ENCODE measurements around the gene PRKCD.

PRKCD gene

GRCh38 chr3:53238886-53239285 lies 77.9 kb downstream of the PRKCD start:
- no peak overlapping the region for H3K4me3 ChIP-seq (ENCODE audit: low read depth, low read length)
- DNase-seq (ENCODE audit: low read depth, low spot score), result no peak
- POLR2A ChIA-PET, result no interaction called here
- TF ChIP-seq, protein P1, sequence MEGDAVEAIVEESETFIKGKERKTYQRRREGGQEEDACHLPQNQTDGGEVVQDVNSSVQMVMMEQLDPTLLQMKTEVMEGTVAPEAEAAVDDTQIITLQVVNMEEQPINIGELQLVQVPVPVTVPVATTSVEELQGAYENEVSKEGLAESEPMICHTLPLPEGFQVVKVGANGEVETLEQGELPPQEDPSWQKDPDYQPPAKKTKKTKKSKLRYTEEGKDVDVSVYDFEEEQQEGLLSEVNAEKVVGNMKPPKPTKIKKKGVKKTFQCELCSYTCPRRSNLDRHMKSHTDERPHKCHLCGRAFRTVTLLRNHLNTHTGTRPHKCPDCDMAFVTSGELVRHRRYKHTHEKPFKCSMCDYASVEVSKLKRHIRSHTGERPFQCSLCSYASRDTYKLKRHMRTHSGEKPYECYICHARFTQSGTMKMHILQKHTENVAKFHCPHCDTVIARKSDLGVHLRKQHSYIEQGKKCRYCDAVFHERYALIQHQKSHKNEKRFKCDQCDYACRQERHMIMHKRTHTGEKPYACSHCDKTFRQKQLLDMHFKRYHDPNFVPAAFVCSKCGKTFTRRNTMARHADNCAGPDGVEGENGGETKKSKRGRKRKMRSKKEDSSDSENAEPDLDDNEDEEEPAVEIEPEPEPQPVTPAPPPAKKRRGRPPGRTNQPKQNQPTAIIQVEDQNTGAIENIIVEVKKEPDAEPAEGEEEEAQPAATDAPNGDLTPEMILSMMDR (IDR thresholded peaks at IDR 0.05; ENCODE audit: insufficient read depth, low read length, missing control alignments), result no peak
- CTCF ChIA-PET, result interaction anchor here (11.4 kb wide), 1 partner anchor 18 kb away, joined by 141 read pairs; no protein-coding TSS in a partner anchor

DNA sequence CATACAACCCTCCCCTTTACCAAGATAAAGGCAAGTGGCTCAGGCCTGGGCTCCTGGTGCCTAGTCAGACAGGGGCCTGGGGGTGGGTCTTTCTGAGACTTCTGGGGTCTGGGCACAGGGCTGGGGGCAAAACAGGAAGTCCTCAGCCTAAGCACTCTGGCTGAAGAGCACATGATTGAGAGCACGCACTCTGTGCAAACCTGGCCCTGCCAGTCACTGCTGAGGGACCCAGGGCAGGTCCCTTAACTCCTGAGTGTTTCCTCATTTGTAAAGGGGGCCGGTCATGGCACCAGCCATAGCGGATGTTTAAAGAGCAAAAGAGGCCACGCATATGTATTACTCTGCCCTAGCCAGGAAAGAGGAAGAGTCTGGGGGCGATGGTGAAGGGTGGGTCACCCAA lies 78.8 kb downstream of the PRKCD start:
- CTCF ChIA-PET, result interaction anchor here (0.7 to 0.8 kb wide), 2 partner anchors 15 to 20 kb away, joined by 3 to 4 read pairs; no protein-coding TSS in a partner anchor
- H3K4me3 ChIP-seq (ENCODE audit: low read depth, low read length), result no peak overlapping the region
- POLR2A ChIA-PET, result no interaction called here
- TF ChIP-seq, protein P1 (IDR thresholded peaks at IDR 0.05; ENCODE audit: insufficient read depth, low read length, missing control alignments), result no peak
- no peak for DNase-seq (ENCODE audit: low read depth, low spot score)

- TF ChIP-seq, protein P1 (IDR thresholded peaks at IDR 0.05; ENCODE audit: insufficient read depth, low read length, missing control alignments), result no peak
- no peak overlapping the region for H3K4me3 ChIP-seq (ENCODE audit: low read depth, low read length)
- ChIA-PET CTCF (interaction anchor here (0.6 to 2.5 kb wide), 3 partner anchors 21 to 106 kb away, joined by 3 to 9 read pairs (median 4); no protein-coding TSS in a partner anchor), POLR2A (no interaction called here)
- no peak for DNase-seq (ENCODE audit: low read depth, low spot score)
Observed at GRCh38 chr3:53240989-53241972, 80.3 kb downstream of the PRKCD start.

GRCh38 chr3:53242155-53242554 lies 81.1 kb downstream of the PRKCD start:
- DNase-seq (ENCODE audit: low read depth, low spot score), result no peak
- TF ChIP-seq, protein P1 (IDR thresholded peaks at IDR 0.05; ENCODE audit: insufficient read depth, low read length, missing control alignments), result no peak
- CTCF ChIA-PET, result interaction anchor here (0.6 to 2.5 kb wide), 2 partner anchors 22 to 46 kb away, joined by 3 to 9 read pairs; no protein-coding TSS in a partner anchor
- POLR2A ChIA-PET, result interaction anchor here (1.2 kb wide), 1 partner anchor 10 kb away, joined by 3 read pairs; no protein-coding TSS in a partner anchor
- H3K4me3 ChIP-seq (ENCODE audit: low read depth, low read length), result no peak overlapping the region
